NCI-H2081 (cell line): ENCODE results near the gene FBXO11.
"Not testable (repeated sequence)": the region's sequence is repeated elsewhere in the genome, so short reads cannot be mapped to it uniquely, and the experiment has no call there.

Experiments used
- DNase-seq, 2 experiments: peaks; one replicate each; lab custom pipeline; 2025; lab: John Stamatoyannopoulos, UW

FBXO11 gene

DNA sequence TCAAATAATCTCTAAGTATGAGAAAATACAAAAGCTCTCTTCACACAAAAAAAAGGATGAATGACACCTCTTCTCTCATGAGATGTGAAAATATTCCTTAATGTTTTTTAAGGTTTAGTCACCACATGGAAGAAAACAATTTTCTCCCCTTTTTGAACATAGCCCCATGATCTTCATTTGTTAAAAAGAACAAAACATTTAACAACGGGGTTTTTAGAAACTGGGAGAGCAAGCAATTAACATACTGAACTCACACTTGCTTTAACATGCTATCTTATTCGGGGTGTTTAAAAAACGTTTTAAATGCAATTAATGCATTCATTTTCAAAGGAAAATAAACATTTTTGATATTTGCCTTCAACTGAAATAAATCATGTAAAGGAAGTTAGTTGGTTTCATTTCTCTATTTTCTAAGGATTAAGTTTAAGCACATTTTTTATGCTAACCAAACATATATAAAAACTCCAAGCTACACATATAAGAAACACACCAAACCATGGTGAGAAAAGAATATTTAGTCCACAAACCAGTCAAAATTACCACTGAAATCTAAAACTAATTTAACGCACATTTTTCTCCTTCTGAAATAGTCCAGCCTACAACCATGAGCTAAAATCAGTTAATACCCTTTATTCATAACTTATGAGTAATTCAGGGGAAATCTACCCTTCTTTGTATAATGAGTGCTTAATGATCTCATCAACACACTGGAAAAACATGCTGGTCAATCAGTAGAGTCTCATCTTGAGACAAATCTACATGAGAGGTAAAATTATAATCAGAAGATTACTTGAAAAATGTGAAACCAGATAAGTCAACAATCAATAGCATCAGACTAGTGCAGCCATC lies 8.2 kb downstream of the FBXO11 start:
- DNase-seq, result no peak

DNA sequence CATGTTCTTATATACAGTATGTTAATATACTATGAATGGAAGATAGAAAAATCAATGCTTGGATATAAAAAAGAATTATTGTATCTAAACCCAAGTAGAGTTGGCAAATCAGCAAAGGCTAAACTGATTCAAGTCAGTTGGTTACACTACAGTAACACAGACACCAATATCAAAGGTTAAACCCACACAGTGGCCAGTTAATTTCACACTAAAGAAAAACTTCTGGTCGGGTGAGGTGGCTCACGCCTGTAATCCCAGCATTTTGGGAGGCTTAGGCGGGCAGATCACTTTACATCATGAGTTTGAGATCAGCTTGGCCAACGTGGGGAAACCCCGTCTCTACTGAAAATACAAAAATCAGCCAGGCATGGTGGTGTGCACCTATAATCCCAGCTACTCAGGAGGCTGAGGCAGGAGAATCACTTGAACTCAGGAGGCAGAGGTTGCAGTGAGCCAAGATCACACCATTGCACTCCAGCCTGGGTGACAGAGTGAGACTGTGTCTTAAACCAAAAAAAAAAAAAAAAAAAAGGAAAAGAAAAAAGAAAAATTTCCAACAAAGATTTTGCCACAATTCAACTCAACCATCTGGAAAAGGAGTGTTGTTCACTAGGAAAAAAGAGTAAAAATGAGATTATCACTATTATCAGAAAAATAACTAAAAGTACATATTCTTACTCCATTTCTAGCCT lies 9.0 kb downstream of the FBXO11 start:
- DNase-seq, result not testable (repeated sequence)

DNA sequence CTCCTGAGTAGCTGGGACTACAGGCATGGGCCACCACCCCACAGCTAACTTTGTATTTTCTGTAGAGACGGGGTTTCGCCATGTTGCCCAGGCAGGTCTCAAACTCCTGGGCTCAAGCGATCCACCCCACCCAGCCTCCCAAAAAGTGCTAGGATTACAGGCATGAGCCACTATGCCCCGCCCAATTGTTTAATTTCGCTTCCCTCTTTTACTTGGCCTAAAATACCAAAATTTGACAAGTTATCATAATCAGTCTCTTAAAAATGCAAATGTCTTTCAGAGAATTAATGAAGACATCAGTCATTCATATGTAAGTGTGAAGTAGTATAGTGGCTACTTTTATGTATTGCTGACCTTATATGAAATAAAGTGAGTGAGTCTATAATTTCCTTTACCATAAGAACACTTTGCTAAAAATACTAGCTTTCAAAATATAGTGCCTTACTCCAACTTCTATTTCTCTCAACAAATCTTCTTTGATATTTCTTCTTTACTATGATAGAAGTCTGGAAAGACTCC lies 9.8 kb downstream of the FBXO11 start:
- DNase-seq, result no peak

DNA sequence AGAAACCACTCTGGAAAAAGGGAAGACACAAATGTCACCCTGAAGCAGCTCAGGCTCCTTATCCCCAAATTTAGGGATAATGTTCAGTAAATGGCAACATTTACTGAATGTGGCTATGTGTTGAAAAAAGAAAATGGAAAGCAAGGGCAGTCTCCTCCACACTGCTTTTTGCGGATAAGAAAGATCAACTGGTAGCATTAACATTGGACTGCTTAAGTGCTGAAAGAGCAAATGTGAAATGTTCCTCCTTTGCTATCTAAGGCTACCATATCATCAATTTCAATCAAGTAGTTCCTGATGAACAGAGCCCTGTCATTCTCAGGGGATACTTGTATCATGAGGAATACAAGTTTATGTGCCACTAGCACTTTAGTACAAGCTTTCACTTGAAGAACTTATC lies 12.5 kb downstream of the FBXO11 start:
- DNase-seq, result no peak

DNA sequence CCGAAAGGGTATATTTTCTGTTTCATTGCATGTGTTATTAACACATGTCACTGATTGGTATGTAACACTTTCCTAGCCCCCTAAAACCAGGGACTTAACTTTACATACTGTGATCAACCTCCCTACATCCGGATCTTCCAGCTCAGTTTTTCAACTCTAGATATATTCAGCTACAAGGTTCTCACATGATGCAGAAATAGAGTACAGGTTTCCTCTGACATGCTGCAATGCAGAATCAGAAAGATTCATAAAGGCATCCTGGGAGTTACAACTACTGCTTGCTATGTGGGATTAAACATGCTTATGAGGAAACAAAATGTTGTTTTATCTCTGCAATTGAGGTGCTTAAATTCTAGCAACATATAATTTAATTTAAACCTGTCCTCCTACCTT lies 14.0 kb downstream of the FBXO11 start:
- no peak for DNase-seq

DNA sequence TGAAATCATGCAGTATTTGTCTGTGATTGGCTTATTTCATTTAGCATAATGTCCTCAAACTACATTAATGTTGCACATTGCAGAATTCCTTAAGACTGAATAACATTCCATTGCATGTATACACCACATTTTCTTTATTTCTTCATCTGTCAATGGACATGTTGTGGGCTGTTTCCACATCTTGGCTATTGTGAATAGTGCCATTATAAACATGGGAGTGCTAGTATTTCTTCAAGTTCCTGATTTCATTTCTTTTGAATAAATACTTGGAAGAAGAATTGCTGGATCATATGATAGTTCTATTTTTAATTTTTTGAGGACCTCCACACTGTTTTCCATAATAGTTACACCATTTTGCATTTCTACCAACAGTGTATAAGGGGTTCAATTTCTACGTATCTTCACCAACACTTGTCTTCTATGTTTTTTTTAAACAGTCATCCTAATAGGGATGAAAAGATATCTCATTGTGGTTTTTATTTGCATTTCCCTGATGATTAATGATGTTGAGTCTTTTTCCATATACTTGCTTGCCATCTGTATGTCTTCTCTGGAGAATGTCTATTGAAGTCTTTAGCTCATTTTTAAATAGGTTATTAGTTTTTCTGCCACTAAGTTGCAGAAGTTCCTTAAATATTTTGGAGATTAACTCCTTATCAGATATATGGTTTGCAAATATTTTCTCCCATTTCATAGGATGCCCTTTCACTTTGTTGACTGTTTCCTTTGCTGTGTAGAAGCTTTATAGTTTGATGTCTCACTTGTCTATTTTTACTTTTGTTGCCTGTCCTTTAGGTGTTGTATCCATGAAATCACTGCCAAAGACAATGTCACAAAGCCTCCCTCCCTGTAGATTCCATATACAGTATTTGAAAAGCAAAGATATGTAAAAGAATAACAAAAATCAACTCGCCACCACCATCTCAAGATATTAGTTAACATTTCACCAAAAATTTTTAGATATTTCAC lies 14.6 kb downstream of the FBXO11 start:
- DNase-seq, result no peak

DNA sequence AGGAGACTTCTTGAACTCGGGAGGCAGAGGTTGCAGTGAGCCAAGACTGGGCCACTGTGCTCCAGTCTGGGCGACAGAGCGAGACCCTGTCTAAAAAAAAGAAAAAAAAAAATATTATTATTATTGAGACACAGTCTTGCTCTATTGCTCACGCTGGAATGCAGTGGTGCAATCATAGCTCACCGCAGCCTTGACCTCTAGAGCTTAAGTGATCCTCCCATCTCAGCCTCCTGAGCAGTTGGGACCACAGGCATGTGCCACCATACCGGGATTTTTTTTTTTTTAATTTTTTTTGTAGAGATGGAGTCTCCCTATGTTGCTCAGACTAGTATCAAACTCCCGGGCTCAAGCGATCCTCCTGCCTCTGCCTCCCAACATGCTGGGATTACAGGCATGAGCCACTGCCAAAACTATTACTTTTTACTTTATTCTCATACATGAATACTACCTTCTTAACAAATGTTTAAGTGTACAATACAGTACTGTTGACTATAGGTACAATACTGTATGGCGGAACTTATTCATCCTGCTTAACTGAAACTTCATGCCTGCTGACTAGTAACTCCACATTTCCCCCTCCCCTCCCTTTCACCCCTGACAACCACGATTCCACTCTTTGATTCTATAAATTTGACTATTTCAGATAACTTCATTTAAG lies 15.5 kb downstream of the FBXO11 start:
- DNase-seq, result no peak

DNA sequence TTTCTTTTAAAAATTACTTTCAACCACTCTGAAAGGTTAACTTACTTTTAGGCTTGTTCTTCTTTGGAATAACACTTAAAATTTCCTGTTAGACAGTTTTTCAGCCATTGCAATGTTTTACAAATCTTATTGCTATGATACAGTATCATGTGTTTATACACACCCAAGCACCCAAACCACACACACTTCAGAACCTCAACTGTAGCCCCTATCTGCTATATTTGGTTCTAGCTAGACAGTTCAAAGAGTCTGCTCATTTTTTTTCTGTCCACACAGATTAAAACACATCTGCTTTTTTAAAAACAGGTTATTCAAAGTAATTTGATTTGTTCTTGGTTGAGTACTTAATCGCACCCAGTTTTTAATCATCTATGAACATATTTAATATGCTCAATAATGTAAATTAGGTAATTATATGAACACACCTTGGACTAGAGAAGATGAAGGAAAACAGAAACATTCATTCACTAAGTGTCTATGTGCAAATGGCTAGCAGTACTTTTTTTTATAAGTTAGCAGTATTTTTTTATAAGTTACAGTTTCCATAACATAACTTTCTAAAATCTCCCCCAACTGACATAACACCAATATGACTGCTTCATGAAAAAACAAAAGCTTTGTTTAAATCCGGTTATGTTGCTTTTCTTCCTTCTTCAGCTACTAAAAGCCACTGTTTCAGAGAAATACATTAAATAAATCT lies 17.6 kb downstream of the FBXO11 start:
- no peak for DNase-seq

DNA sequence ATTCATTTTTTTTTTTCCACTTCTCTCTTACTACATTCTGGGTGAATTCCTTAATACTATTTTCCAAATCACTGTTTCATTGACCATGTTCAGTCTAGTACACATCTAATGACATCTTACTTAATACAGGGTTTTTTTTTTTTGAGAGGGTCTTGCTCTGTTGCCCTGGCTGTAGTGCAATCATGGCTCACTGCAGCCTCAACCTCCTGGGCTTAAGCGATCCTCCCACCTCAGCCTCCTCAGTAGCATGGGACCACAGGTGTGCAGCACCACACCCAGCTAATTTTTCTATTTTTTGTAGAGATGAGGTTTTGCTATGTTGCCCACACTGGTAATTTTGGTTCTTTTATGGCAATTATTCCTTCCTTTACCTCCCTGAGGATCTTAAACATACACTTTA lies 29.4 kb downstream of the FBXO11 start:
- no peak for DNase-seq

DNA sequence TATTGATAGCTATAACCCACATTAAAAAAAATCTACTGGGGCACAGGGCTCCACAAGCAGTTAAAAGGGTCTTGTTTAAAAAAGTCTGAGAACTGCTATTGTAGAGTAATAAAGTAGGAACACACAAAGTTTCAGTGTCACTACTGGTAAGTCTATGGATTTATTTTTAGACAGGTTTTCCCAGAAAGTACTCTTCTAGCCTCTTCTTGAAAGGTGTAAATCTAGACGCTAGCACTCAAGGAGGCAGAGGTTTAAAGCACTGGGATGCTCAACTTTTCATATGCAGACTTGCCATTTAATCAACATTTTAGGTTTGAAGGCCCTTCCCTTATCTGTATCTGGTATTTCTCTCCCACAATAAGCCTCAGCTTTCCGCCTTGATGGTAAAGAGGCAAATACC lies 33.4 kb downstream of the FBXO11 start:
- no peak for DNase-seq

DNA sequence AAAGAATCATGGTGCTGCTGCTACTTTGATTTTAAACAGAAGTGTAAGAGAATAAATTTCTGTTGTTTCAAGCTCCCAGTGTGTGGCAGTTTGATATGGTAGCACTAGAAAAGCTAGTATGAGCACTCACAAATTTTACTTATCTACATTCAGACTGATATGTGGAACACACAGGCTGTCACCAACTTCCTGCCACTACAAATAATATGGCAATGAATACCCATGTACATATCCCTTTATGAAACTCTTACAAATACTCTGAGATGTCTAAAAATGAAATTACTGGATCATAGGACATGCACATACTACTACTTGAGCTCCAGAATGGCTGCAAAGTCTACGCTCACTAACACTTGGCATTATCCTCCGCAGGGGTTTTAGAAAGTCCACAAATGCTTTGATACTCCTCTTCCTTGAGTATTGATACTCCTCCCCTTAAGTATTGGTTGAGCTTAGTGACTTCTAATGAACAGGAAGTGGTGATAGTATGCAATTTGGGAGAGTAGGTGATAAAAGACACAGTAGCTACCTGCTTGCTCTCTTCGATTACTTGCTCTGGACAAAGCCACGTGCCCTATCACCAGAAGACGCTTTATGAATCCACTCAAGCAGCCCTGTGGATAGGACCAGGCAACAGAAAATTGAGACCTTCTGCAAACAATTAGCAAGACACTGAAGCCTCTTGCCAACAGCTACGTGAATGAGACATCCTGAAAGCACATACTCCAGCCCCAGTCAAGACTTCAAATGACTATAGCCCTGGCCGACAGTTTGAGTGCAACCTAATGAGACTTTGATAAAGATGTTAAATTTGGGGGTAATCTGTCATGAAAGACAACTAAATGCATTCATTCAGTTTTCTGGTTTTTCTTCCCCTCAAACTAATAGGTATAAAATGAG lies 35.4 kb downstream of the FBXO11 start:
- DNase-seq, result no peak

DNA sequence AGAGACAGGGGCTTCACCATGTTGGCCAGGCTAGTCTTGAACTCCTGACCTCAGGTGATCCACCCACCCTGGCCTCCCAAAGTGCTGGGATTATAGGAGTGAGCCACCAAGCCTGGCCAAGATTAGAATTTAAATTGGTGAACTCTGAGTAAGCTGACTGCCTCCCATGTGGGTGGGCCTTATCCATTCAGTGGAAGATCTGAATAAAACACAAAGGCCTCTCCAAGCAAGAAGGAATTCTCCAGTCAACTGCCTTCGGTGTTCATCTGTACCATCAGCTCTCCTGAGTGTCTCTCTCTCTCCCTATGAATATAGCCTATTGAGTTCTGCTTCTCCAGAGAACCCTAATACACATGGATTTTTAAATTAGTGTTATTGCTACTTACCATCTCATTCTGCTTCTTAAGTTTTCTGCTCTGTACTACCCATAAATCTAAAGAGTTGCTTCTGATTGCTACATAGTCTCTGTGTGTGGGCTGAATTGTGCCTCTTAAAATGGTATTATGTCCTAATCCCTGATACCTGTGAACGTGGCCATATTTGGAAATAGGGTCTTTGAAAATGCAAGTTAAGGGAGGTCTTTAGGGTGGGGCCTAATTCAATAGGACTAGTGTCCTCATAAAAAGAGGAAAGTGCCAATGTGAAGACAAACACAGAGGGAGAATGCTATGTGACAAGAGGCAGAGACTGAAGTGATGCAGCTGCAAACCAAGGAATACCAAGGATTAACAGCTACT lies 36.3 kb downstream of the FBXO11 start:
- no peak for DNase-seq

DNA sequence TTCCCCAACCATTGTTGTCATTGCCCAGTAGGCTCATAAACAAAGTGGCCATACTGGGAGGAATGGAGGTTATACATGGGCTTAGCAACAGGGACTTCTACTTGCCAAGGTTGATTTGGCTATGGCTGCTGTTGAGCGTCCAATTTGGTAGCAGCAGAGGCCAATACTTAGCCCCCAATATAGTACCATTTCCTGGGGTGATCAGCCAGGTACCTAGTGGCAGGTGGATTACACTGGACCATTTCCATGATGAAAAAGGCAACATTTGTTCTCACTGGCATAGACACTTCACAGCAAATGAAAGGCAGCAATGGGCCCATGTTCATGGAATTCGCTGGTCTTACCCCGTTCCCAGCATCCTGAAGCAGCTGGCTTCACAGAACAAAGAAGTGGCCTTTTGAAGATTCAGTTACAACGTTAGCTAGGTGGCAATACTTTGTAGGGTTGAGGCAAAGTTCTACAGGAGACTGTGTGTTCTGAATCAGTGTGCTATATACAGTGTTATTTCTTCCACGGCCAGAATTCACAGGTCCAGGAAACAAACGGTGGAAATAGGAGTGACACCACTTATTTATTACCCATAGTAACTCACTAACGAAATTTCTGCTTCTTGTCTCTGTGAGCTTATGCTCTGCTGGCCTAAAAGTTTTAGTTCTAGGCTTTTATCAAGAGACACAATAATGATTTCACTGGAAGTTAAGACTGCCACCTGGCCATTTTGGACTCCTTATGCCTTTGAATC lies 37.5 kb downstream of the FBXO11 start:
- no peak for DNase-seq

DNA sequence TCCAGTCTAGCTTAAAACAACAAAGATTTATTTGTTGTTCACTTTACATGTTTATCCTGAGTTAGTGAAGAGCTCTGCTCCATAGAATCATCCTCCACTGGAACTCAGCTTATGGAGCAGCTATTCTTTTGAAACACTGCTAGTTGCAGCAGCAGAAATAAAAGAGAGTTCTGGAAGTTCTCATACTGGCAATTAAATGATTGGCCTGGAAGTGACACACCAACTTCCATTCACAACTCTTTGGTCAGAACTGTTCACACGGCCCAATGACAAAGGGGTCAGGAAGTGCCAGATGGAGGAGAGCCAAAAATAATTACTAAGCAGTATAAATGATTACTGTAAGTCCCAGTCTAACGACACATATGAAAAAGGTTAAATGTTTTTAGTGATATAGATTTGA lies 39.1 kb downstream of the FBXO11 start:
- peak in 1 of 2 experiments; percentile 52 for DNase-seq

DNA sequence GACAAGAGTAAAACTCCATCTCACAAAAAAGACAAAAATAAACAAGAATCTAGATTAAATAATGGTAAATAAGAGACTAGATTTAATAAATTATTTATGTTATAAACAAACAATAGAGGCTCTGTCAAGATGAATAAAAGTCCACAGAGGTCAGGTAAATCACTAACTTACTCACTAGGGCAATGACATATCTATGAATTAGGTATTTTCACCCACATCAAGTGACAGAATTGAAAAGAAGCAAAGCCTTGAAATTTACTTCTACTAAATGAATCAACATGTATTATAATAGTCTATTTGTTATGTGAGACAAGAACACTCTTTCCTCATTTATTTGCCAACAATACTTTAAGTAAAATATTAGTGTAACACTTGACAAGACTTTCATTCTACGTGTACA lies 41.7 kb downstream of the FBXO11 start:
- DNase-seq, result no peak

DNA sequence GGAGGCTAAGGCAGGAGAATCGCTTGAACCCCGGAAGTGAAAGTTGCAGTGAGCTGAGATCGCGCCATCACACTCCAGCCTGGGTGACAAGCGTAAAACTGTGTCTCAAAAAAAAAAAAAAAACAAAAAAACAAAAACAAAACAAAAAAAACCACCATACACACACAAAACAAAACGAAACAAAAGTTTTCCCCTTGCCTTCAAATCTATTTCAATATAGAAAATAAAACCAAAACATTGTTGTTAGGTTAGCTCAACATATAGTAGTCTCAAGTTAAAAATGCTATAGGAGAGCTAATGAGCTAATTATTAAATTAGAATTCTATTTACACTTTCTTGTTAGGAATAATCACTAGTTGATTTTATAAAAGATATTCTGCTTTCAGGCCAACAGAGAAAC lies 43.3 kb downstream of the FBXO11 start:
- DNase-seq, result no peak

DNA sequence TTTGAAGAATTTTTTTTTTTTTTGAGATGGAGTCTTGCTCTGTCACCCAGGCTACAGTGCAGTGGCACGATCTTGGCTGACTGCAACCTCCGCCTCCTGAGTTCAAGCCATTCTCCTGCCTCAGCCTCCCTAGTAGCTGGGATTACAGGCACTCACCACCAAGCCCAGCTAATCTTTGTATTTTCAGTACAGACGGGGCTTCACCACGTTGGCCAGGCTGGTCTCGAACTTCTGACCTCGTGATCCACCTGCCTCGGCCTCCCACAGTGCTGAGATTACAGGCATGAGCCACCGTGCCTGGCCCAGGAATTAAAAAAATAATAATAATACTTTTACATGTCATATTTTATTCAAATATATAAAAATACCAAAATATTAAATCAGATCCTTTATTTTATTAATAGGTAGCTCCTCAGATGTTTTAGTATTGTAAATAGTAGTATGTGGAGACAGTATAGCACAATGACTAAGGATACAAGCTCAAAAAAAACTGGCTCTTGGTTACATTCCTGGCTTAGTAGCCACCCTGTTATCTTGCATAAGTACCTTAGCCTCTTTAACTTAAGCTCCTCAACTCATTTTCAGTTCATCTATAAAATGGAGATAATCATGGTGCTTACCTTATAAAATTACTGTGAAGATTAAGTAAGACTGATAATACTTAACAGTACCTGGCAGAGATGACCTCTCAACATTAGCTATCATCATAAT lies 53.1 kb downstream of the FBXO11 start:
- DNase-seq, result not testable (repeated sequence)

DNA sequence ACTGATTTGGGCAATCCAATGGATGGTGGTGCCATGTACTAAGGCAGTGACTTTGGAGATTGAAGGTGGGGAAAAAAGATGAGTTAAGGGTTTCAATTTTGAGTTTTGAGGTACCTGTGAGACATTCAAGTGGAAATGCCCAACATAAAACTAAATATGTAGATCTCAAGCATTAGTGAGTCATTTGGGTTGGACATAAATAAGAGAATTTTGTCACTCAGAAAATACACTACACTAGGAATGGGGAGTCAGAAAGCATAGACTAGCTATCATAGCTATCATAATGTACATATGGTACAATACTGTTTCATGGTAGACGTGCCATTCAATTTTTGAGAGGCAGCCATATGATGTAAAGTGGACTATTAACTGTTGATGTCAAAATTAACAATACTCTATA lies 56.1 kb downstream of the FBXO11 start:
- no peak for DNase-seq
